ENCODE data around the gene CAP2.

DNA sequence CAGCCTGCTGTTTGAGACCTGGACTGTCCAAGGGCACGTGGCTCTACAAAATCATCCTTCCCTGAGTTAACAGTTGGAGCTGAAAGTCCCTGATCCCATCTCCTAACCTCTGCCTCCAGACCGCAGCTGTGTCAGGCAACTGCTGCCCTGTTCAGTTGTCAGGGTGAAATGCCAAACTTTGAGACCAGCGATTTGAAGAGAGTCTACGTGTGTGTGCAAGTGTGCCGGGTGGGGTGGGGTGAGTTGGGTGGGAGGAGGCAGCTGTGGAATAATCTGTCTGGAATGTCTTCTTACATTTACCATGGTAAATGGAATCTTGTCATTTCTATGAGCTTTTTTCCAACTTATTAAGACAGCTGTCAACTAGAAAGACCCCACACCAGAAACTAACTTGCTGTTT, 125.7 kb downstream of the CAP2 start:
- TF ChIP-seq POLR2A (IDR thresholded peaks at IDR 0.05): no peak
- TF ChIP-seq, protein P1, sequence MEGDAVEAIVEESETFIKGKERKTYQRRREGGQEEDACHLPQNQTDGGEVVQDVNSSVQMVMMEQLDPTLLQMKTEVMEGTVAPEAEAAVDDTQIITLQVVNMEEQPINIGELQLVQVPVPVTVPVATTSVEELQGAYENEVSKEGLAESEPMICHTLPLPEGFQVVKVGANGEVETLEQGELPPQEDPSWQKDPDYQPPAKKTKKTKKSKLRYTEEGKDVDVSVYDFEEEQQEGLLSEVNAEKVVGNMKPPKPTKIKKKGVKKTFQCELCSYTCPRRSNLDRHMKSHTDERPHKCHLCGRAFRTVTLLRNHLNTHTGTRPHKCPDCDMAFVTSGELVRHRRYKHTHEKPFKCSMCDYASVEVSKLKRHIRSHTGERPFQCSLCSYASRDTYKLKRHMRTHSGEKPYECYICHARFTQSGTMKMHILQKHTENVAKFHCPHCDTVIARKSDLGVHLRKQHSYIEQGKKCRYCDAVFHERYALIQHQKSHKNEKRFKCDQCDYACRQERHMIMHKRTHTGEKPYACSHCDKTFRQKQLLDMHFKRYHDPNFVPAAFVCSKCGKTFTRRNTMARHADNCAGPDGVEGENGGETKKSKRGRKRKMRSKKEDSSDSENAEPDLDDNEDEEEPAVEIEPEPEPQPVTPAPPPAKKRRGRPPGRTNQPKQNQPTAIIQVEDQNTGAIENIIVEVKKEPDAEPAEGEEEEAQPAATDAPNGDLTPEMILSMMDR (IDR thresholded peaks at IDR 0.05): no peak
